Keratinocyte (primary cell): Measurements from ENCODE around the gene LZTS2. TPM values are rescaled to one million over a fixed set of nuclear protein-coding genes. Genes with fewer than 3 reads are reported as not detected.
A peak's percentile ranks its signal among the peaks of the same experiment; 100 is the strongest.

Source experiments
- DNase-seq: peaks from one replicate; pipeline ENCODE4 v3.0.0-alpha.2; 2011; ENCODE audit warnings: low read depth, missing footprints, low spot score
- FAIRE-seq: peaks from 2 replicates; lab custom pipeline; 2011; peaks lifted over from hg19 to GRCh38; lab: Jason Lieb, UNC
- H2AFZ ChIP-seq: 2 replicates; pipeline ENCODE4 v1.6.0; 2012; ENCODE audit warnings: low read length, control low read depth, inconsistent platforms; ENCODE audit not compliant: control insufficient read depth
- H3K27ac ChIP-seq: 2 replicates; pipeline ENCODE4 v1.5.1; 2011; ENCODE audit warnings: low read length; ENCODE audit not compliant: control insufficient read depth, insufficient read depth
- H3K27me3 ChIP-seq: 3 replicates; pipeline ENCODE4 v1.6.0; 2011; ENCODE audit warnings: low read length; ENCODE audit not compliant: control insufficient read depth, insufficient read depth; ENCODE audit errors: extremely low read depth
- H3K36me3 ChIP-seq, 2 experiments: 2 replicates in 1 of 2; 3 replicates in 1 of 2; pipeline ENCODE4 v1.5.1; 2011; ENCODE audit warnings: low read length in 2 of 2, mild to moderate bottlenecking in 1 of 2; ENCODE audit not compliant: control insufficient read depth in 2 of 2, insufficient read depth in 2 of 2; ENCODE audit errors: extremely low read depth in 1 of 2
- H3K4me1 ChIP-seq: 3 replicates; pipeline ENCODE4 v1.5.1; 2011; ENCODE audit warnings: low read length; ENCODE audit not compliant: control insufficient read depth, insufficient read depth; ENCODE audit errors: extremely low read depth
- H3K4me2 ChIP-seq: 3 replicates; pipeline ENCODE4 v1.6.0; 2011; ENCODE audit warnings: low read depth, low read length; ENCODE audit not compliant: control insufficient read depth, insufficient read depth; ENCODE audit errors: extremely low read depth
- H3K4me3 ChIP-seq, 3 experiments: fragments of 200-600 bp in 1 of 3; sonication (generic) in 1 of 3; 2 replicates in 2 of 3; 3 replicates in 1 of 3; pipeline ENCODE4 v1.5.1; 2011 to 2016; ENCODE audit warnings: low read length in 3 of 3, mild to moderate bottlenecking in 3 of 3, control low read depth in 2 of 3, inconsistent platforms in 1 of 3, low read depth in 1 of 3, mixed read lengths in 1 of 3, mixed run types in 1 of 3, moderate library complexity in 1 of 3; ENCODE audit not compliant: control insufficient read depth in 2 of 3, insufficient read depth in 2 of 3; ENCODE audit errors: extremely low read depth in 1 of 3
- H3K79me2 ChIP-seq: 2 replicates; pipeline ENCODE4 v1.6.0; 2012; ENCODE audit warnings: low read length; ENCODE audit not compliant: control insufficient read depth, insufficient read depth
- H3K9ac ChIP-seq: 3 replicates; pipeline ENCODE4 v1.6.0; 2011; ENCODE audit warnings: low read length; ENCODE audit not compliant: control insufficient read depth, insufficient read depth; ENCODE audit errors: extremely low read depth
- H3K9me1 ChIP-seq: 3 replicates; pipeline ENCODE4 v1.6.0; 2011; ENCODE audit warnings: low read length; ENCODE audit not compliant: control insufficient read depth, insufficient read depth; ENCODE audit errors: extremely low read depth
- H3K9me3 ChIP-seq: 2 replicates; pipeline ENCODE4 v1.5.1; 2012; ENCODE audit warnings: low read depth, low read length; ENCODE audit not compliant: control insufficient read depth
- H4K20me1 ChIP-seq: 3 replicates; pipeline ENCODE4 v1.6.0; 2011; ENCODE audit warnings: low read length; ENCODE audit not compliant: control insufficient read depth, insufficient read depth; ENCODE audit errors: extremely low read depth
- CTCF ChIP-seq, 3 experiments: IDR thresholded peaks in 1 of 3; conservative IDR thresholded peaks in 1 of 3; optimal IDR thresholded peaks in 1 of 3; 2 replicates in 2 of 3; 3 replicates in 1 of 3; pipeline versions ENCODE3 to v1.5.1; 2011; ENCODE audit warnings: low read length in 3 of 3, mild to moderate bottlenecking in 3 of 3, moderate library complexity in 2 of 3, control low read depth in 1 of 3, inconsistent platforms in 1 of 3; ENCODE audit not compliant: insufficient read depth in 2 of 3; ENCODE audit errors: extremely low read depth in 1 of 3
- EZH2 ChIP-seq: IDR thresholded peaks from one replicate; pipeline ENCODE4 v1.6.1; 2012; ENCODE audit warnings: inconsistent platforms, mild to moderate bottlenecking, low read length, moderate library complexity
- dilution Hi-C: fragments of 300-500 bp; cut with MboI; formaldehyde crosslinking; loops from one replicate; pipeline ENCODE4 v1.7.0; 2020; ENCODE audit warnings: low sequenced_read_pairs; ENCODE audit not compliant: extremely low pct_ligation_motif_present
- polyA plus RNA-seq, 5 experiments: library from polyadenylated mRNA; depleted of rRNA in 3 of 5; stranded (reverse) in 3 of 5; stranded (forward) in 1 of 5; unstranded in 1 of 5; fragments of >200 nt; gene quantifications; 1 replicate in 1 of 5; 2 replicates in 3 of 5; 3 replicates in 1 of 5; pipeline versions ENCODE4 v1.2.1 to v1.2.3, GENCODE V29; 2011 to 2012; ENCODE audit warnings: missing spikeins in 2 of 5, low read depth in 1 of 5, low replicate concordance in 1 of 5

Gene LZTS2
- polyA plus RNA-seq, 1 donor (not counting 4 experiments of a cell fraction or from before 2014, with no cell fraction given), result 18.6 TPM

DNA sequence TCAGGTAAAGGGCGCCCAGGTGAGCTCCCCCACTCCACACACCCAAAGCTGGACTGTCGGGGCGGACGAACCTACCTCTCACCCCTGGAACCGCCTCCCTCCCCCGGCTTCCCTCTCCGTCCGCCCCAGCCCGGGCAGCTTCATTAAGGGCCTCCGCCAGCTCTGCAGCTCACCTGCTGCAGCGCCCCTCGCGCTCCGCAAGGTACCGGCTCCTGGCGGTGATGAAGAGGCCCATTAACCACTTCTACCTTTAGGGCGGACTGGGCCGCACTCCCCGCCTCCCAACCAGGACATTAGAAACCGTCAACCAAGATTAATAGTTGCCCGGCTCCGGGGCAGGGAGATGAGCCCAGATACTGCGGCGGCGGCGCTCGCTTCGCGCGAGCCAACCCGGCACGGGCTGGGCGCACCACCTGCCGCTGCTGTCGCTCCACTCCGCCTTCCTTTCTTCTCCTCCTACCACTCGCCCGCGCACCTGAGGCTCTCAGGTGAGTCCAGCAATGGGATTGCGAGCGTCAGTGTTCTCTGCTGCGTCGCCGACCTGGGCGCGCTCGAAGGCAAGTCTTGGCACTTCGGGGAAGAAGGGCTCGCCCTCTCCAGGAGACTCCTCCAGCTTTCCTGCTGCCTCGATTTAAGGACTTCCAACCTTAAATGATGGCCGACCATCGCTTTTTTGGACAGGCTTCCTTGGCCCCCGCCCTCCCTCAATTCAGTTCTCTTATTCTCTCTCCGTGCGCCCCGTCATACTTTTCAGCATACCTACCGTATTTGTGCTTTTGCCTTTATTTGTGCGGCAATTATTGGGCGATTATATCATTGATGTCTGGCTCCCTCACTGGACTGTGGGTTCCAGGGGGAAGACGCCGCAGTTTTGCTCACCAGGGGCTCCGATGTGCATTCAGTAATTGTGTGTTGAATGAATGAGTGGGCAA is 48.6 kb downstream of the LZTS2 start:
- Histone ChIP-seq H3K9me1 (no peaks in the 10 kb centered on the region), H3K9me3 (no peaks in the 10 kb centered on the region), H3K79me2 (no peaks in the 10 kb centered on the region), H3K27me3 (peaks cover 39% of the 10 kb centered on the region), H3K4me3 (peak overlapping the region in 2 of 3 experiments; percentile 7 to 27), H4K20me1 (no peaks in the 10 kb centered on the region), H2AFZ (no peak overlapping the region), H3K4me1 (peaks cover 26% of the 10 kb centered on the region), H3K4me2 (peak overlapping the region; percentile 62), H3K9ac (no peak overlapping the region), H3K27ac (no peak overlapping the region), H3K36me3 (no peaks in the 10 kb centered on the region)
- no peak for FAIRE-seq
- dilution Hi-C loops, result no loop called here
- DNase-seq, result no peak
- no peak for TF ChIP-seq EZH2
- TF ChIP-seq CTCF (optimal IDR thresholded peaks at IDR 0.05 in 1 of 3, IDR thresholded peaks at IDR 0.05 in 1 of 3, conservative IDR thresholded peaks at IDR 0.05 in 1 of 3; ENCODE audit: extremely low read depth in 1 of 3, insufficient read depth in 2 of 3, low read length in 3 of 3), result peak in 1 of 3 experiments; percentile 5

- no peak for DNase-seq
- no peak for TF ChIP-seq EZH2
- TF ChIP-seq CTCF (optimal IDR thresholded peaks at IDR 0.05 in 1 of 3, IDR thresholded peaks at IDR 0.05 in 1 of 3, conservative IDR thresholded peaks at IDR 0.05 in 1 of 3; ENCODE audit: extremely low read depth in 1 of 3, insufficient read depth in 2 of 3, low read length in 3 of 3), result peak; percentile 55 to 92 (median 72)
- H3K9me3 ChIP-seq, result no peaks in the 10 kb centered on the region
- peak overlapping the region in 2 of 3 experiments; percentile 40 to 51 for H3K4me3 ChIP-seq
- H3K4me1 ChIP-seq, result peaks cover 22% of the 10 kb centered on the region
- no peak overlapping the region for H3K27ac ChIP-seq
- peak overlapping the region; percentile 69 for H3K4me2 ChIP-seq
- H4K20me1 ChIP-seq, result no peaks in the 10 kb centered on the region
- dilution Hi-C loops, result no loop called here
- no peak overlapping the region for H3K9ac ChIP-seq
- no peaks in the 10 kb centered on the region for H3K9me1 ChIP-seq
- no peak for FAIRE-seq
- H3K27me3 ChIP-seq, result peaks cover 39% of the 10 kb centered on the region
- H2AFZ ChIP-seq, result peak overlapping the region; percentile 48
- no peaks in the 10 kb centered on the region for H3K79me2 ChIP-seq
- no peaks in the 10 kb centered on the region for H3K36me3 ChIP-seq
Observed at GRCh38 chr10:101050208-101051069, 50.8 kb downstream of the LZTS2 start.
